ENCODE measurements around the gene FBXL2.
A peak's percentile ranks its signal among the peaks of the same experiment; 100 is the strongest.

Gene FBXL2

DNA sequence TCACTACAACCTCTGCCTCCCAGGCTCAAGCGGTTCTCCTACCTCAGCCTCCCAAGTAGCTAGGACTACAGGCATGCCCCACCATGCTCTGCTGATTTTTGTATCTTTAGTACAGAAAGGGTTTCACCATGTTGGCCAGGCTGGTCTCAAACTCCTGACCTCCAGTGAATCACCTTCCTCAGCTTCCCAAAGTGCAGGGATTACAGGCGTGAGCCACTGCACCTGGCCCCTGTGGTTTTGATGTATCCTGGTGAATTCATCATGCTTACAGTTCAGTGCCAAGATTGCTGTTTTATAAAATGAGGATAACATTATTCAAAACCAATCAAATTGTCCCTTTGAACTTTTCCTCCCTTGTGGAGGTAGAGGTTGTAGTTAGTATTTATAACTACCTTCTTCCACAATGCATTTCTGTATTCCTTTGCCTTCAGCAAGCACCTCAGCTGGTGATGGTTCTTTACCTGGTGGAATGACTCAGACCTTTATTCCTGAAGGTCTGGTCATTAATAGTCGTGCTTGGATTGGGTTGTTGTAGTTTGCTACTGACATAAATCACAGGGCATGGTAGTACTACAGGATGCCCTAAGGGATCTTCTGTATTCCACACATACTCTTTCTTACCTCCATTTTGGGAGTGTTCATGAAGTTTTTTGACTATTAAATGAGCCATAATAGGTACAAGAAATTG, 86.0 kb downstream of the FBXL2 start:
- Histone ChIP-seq H3K79me1 (ENCODE audit: low read length) (no peaks in the 10 kb centered on the region), H2BK120ac (ENCODE audit: low read depth, low read length) (no peak overlapping the region), H3K9ac (ENCODE audit: low read length) (no peak overlapping the region), H3K4ac (ENCODE audit: low read depth, low read length) (no peak overlapping the region), H3K23ac (ENCODE audit: low read length) (no peak overlapping the region), H3K4me1 (ENCODE audit: control insufficient read depth, low read depth, low read length) (no peaks in the 10 kb centered on the region), H4K5ac (ENCODE audit: low read length) (no peak overlapping the region), H2BK5ac (ENCODE audit: low read length) (no peak overlapping the region), H3K79me2 (ENCODE audit: control insufficient read depth, insufficient read depth, low read length) (no peaks in the 10 kb centered on the region), H4K8ac (ENCODE audit: low read depth, low read length) (no peak overlapping the region), H3K27me3 (ENCODE audit: insufficient read depth, low read length, poor library complexity) (no peaks in the 10 kb centered on the region), H3K36me3 (ENCODE audit: control insufficient read depth, insufficient read depth, low read length) (no peaks in the 10 kb centered on the region), H3K4me3 (ENCODE audit: low read length) (no peak overlapping the region), H3K4me2 (ENCODE audit: low read length) (no peak overlapping the region), H3K27ac (ENCODE audit: low read depth, low read length) (no peak overlapping the region), H3K18ac (ENCODE audit: low read length) (no peak overlapping the region), H2BK15ac (replicated peaks; ENCODE audit: low read depth) (no peak overlapping the region), H3K56ac (ENCODE audit: low read length) (no peak overlapping the region), H2AK5ac (ENCODE audit: low read length) (no peak overlapping the region)
- no peak for DNase-seq
- WGBS (ENCODE audit: extremely low coverage, insufficient coverage, low lambda C conversion rate), result no CpG with 5 or more reads among the region's 3 CpGs

DNA sequence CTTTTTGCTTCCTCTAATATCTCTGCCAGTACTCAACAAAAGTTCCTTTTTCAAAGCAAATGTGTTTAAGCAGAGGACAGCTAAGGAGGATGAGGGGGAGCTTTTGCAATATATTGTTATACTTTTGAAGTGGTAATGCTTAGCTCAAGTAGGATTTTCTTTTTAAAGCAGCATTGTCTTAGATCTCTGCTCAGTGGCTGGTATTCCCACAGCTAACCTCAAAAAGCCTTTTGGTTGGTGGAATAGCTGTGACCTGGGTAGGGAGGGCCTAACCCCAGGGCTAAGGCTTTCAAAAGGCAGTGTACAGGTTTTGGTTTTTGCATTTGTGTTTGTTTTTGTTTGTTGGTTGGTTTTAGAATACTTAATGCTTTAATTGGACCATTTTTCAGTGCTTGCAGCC, 86.8 kb downstream of the FBXL2 start:
- Histone ChIP-seq H4K8ac (ENCODE audit: low read depth, low read length) (no peak overlapping the region), H3K9ac (ENCODE audit: low read length) (no peak overlapping the region), H2BK15ac (replicated peaks; ENCODE audit: low read depth) (no peak overlapping the region), H3K4ac (ENCODE audit: low read depth, low read length) (no peak overlapping the region), H3K4me2 (ENCODE audit: low read length) (no peak overlapping the region), H3K18ac (ENCODE audit: low read length) (no peak overlapping the region), H3K4me3 (ENCODE audit: low read length) (no peak overlapping the region), H3K79me2 (ENCODE audit: control insufficient read depth, insufficient read depth, low read length) (no peaks in the 10 kb centered on the region), H3K27ac (ENCODE audit: low read depth, low read length) (no peak overlapping the region), H3K56ac (ENCODE audit: low read length) (no peak overlapping the region), H2BK120ac (ENCODE audit: low read depth, low read length) (no peak overlapping the region), H3K4me1 (ENCODE audit: control insufficient read depth, low read depth, low read length) (no peaks in the 10 kb centered on the region), H3K36me3 (ENCODE audit: control insufficient read depth, insufficient read depth, low read length) (no peaks in the 10 kb centered on the region), H2AK5ac (ENCODE audit: low read length) (no peak overlapping the region), H3K27me3 (ENCODE audit: insufficient read depth, low read length, poor library complexity) (no peaks in the 10 kb centered on the region), H2BK5ac (ENCODE audit: low read length) (no peak overlapping the region), H3K23ac (ENCODE audit: low read length) (no peak overlapping the region), H4K5ac (ENCODE audit: low read length) (no peak overlapping the region), H3K79me1 (ENCODE audit: low read length) (no peaks in the 10 kb centered on the region)
- DNase-seq, result no peak

DNA sequence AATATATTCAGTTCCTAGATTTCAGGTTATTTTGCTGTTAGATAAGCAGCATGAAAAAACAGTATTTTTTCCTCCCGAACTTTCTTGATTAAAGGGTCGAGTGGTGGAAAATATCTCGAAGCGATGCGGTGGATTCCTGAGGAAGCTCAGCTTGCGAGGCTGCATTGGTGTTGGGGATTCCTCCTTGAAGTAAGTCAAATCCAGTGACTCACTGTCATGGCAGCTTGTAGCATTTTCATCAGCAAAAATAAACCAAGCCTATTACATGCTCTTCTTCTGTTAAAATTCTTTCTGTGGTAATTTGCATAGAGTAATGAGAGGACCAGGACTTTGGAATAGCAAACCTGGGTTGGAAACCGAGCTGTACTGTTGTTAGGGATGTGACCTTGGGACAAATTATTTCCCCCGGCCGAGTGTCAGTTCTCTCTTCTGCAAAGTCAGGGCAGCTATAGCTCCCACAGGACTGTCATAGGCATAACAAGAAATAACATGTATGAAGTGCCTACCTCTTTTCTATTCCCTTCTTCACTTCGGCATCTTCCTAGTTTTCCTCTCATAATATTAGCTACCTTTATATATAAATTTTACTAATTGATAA, 87.4 kb downstream of the FBXL2 start:
- Histone ChIP-seq H3K27me3 (ENCODE audit: insufficient read depth, low read length, poor library complexity) (no peaks in the 10 kb centered on the region), H3K4me1 (ENCODE audit: control insufficient read depth, low read depth, low read length) (no peaks in the 10 kb centered on the region), H3K4me2 (ENCODE audit: low read length) (no peak overlapping the region), H2AK5ac (ENCODE audit: low read length) (no peak overlapping the region), H3K79me1 (ENCODE audit: low read length) (no peaks in the 10 kb centered on the region), H2BK15ac (replicated peaks; ENCODE audit: low read depth) (no peak overlapping the region), H4K8ac (ENCODE audit: low read depth, low read length) (no peak overlapping the region), H3K9ac (ENCODE audit: low read length) (no peak overlapping the region), H3K56ac (ENCODE audit: low read length) (no peak overlapping the region), H3K4ac (ENCODE audit: low read depth, low read length) (no peak overlapping the region), H3K27ac (ENCODE audit: low read depth, low read length) (no peak overlapping the region), H4K5ac (ENCODE audit: low read length) (no peak overlapping the region), H2BK120ac (ENCODE audit: low read depth, low read length) (no peak overlapping the region), H3K23ac (ENCODE audit: low read length) (no peak overlapping the region), H2BK5ac (ENCODE audit: low read length) (no peak overlapping the region), H3K79me2 (ENCODE audit: control insufficient read depth, insufficient read depth, low read length) (no peaks in the 10 kb centered on the region), H3K36me3 (ENCODE audit: control insufficient read depth, insufficient read depth, low read length) (no peaks in the 10 kb centered on the region), H3K4me3 (ENCODE audit: low read length) (no peak overlapping the region), H3K18ac (ENCODE audit: low read length) (no peak overlapping the region)
- peak; percentile 38 for DNase-seq
- no CpG with 5 or more reads among the region's 10 CpGs for WGBS (ENCODE audit: extremely low coverage, insufficient coverage, low lambda C conversion rate)

- Histone ChIP-seq H3K56ac (ENCODE audit: low read length) (no peak overlapping the region), H3K79me1 (ENCODE audit: low read length) (no peaks in the 10 kb centered on the region), H3K4me1 (ENCODE audit: control insufficient read depth, low read depth, low read length) (no peaks in the 10 kb centered on the region), H2BK120ac (ENCODE audit: low read depth, low read length) (no peak overlapping the region), H3K79me2 (ENCODE audit: control insufficient read depth, insufficient read depth, low read length) (no peaks in the 10 kb centered on the region), H3K27ac (ENCODE audit: low read depth, low read length) (no peak overlapping the region), H3K36me3 (ENCODE audit: control insufficient read depth, insufficient read depth, low read length) (no peaks in the 10 kb centered on the region), H4K8ac (ENCODE audit: low read depth, low read length) (no peak overlapping the region), H3K4me3 (ENCODE audit: low read length) (no peak overlapping the region), H4K5ac (ENCODE audit: low read length) (no peak overlapping the region), H2BK15ac (replicated peaks; ENCODE audit: low read depth) (no peak overlapping the region), H3K23ac (ENCODE audit: low read length) (no peak overlapping the region), H3K9ac (ENCODE audit: low read length) (no peak overlapping the region), H2AK5ac (ENCODE audit: low read length) (no peak overlapping the region), H2BK5ac (ENCODE audit: low read length) (no peak overlapping the region), H3K4ac (ENCODE audit: low read depth, low read length) (no peak overlapping the region), H3K27me3 (ENCODE audit: insufficient read depth, low read length, poor library complexity) (no peaks in the 10 kb centered on the region), H3K4me2 (ENCODE audit: low read length) (no peak overlapping the region), H3K18ac (ENCODE audit: low read length) (no peak overlapping the region)
- DNase-seq, result peak; percentile 63
- WGBS (ENCODE audit: extremely low coverage, insufficient coverage, low lambda C conversion rate), result no CpG with 5 or more reads among the region's 14 CpGs
Measured at GRCh38 chr3:33372218-33373081, 95.2 kb downstream of the FBXL2 start.

DNA sequence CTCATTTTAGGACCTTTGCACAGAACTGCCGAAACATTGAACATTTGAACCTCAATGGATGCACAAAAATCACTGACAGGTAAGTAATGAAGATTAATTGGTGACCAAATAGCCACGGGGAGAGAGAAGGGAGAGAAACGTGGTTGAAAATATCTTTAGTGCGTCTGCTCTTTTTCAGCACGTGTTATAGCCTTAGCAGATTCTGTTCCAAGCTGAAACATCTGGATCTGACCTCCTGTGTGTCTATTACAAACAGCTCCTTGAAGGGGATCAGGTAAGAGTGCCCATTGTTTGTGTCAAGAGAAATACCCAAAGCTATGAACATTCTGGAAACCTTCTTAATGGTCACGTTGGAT, 95.8 kb downstream of the FBXL2 start:
- no CpG with 5 or more reads among the region's 6 CpGs for WGBS (ENCODE audit: extremely low coverage, insufficient coverage, low lambda C conversion rate)
- no peak overlapping the region for H2BK15ac ChIP-seq (replicated peaks; ENCODE audit: low read depth)
- no peak overlapping the region for H4K5ac ChIP-seq (ENCODE audit: low read length)
- DNase-seq, result no peak
- H3K4me3 ChIP-seq (ENCODE audit: low read length), result no peak overlapping the region
- H4K8ac ChIP-seq (ENCODE audit: low read depth, low read length), result no peak overlapping the region
- H3K4me2 ChIP-seq (ENCODE audit: low read length), result no peak overlapping the region
- no peak overlapping the region for H3K27ac ChIP-seq (ENCODE audit: low read depth, low read length)
- H3K36me3 ChIP-seq (ENCODE audit: control insufficient read depth, insufficient read depth, low read length), result no peaks in the 10 kb centered on the region
- H3K23ac ChIP-seq (ENCODE audit: low read length), result no peak overlapping the region
- no peak overlapping the region for H2BK120ac ChIP-seq (ENCODE audit: low read depth, low read length)
- no peak overlapping the region for H3K56ac ChIP-seq (ENCODE audit: low read length)
- no peaks in the 10 kb centered on the region for H3K27me3 ChIP-seq (ENCODE audit: insufficient read depth, low read length, poor library complexity)
- H3K9ac ChIP-seq (ENCODE audit: low read length), result no peak overlapping the region
- H3K4ac ChIP-seq (ENCODE audit: low read depth, low read length), result no peak overlapping the region
- H3K79me2 ChIP-seq (ENCODE audit: control insufficient read depth, insufficient read depth, low read length), result no peaks in the 10 kb centered on the region
- H3K4me1 ChIP-seq (ENCODE audit: control insufficient read depth, low read depth, low read length), result no peaks in the 10 kb centered on the region
- H3K18ac ChIP-seq (ENCODE audit: low read length), result no peak overlapping the region
- no peaks in the 10 kb centered on the region for H3K79me1 ChIP-seq (ENCODE audit: low read length)
- H2BK5ac ChIP-seq (ENCODE audit: low read length), result no peak overlapping the region
- H2AK5ac ChIP-seq (ENCODE audit: low read length), result no peak overlapping the region
